Sigmoid colon (tissue), 7 donors: ENCODE results near the gene CSTPP1. TPM values are rescaled to one million over a fixed set of nuclear protein-coding genes. Genes with fewer than 3 reads are reported as not detected.
"Not testable (repeated sequence)": the region's sequence is repeated elsewhere in the genome, so short reads cannot be mapped to it uniquely, and the experiment has no call there.

Experiments
- DNase-seq: peaks from one replicate; pipeline ENCODE4 v3.0.0-alpha.2; 2019
- H3K27ac ChIP-seq, 4 donors: fragments of 200-600 bp; sonication (generic); one replicate each; pipeline ENCODE4 v1.5.1; 2016 to 2019; ENCODE audit warnings: mild to moderate bottlenecking in 1 of 4
- H3K27me3 ChIP-seq, 3 donors: fragments of 200-600 bp; sonication (generic); one replicate each; pipeline ENCODE4 v1.5.1; 2019; ENCODE audit warnings: mild to moderate bottlenecking in 1 of 3
- H3K36me3 ChIP-seq, 4 donors: fragments of 200-600 bp; sonication (generic); one replicate each; pipeline ENCODE4 v1.5.1; 2016 to 2019
- H3K4me1 ChIP-seq, 4 donors: fragments of 200-600 bp; sonication (generic); one replicate each; pipeline ENCODE4 v1.5.1; 2017 to 2019
- H3K4me3 ChIP-seq, 4 donors: fragments of 200-600 bp; sonication (generic); one replicate each; pipeline ENCODE4 v1.5.1; 2017 to 2019; ENCODE audit warnings: mild to moderate bottlenecking in 2 of 4, moderate library complexity in 1 of 4
- H3K9me3 ChIP-seq, 4 donors: fragments of 200-600 bp in 3 of 4; sonication (generic) in 3 of 4; one replicate each; pipeline versions ENCODE4 v1.5.1 to v1.6.1; 2013 to 2019
- CTCF ChIP-seq, 4 experiments: fragments of 450-650 bp in 3 of 4; fragments of 200-600 bp in 1 of 4; IDR thresholded peaks; one replicate each; pipeline ENCODE4 v1.5.1; 2016 to 2019; ENCODE audit warnings: antibody characterized with exemption in 4 of 4, mild to moderate bottlenecking in 3 of 4, moderate library complexity in 2 of 4
- EP300 ChIP-seq, 4 donors: sonication (generic); formaldehyde crosslinking; IDR thresholded peaks; one replicate each; pipeline ENCODE4 v1.6.1; 2017; ENCODE audit warnings: antibody characterized with exemption in 4 of 4
- POLR2A ChIP-seq, 2 donors: fragments of 450-650 bp; IDR thresholded peaks; one replicate each; pipeline ENCODE4 v1.6.1; 2016; ENCODE audit warnings: antibody characterized with exemption in 2 of 2, mild to moderate bottlenecking in 2 of 2, moderate library complexity in 2 of 2
- POLR2AphosphoS5 ChIP-seq, 4 donors: sonication (generic); formaldehyde crosslinking; IDR thresholded peaks; one replicate each; pipeline ENCODE4 v1.6.1; 2017; ENCODE audit warnings: antibody characterized with exemption in 4 of 4
- WGBS, 2 donors: extraction: QIAGEN DNeasy Blood & Tissue Kit; methylation state at CpG; one replicate each; pipeline ENCODE4 v1.1.7; 2013; 5-methylcytosine and 5-hydroxymethylcytosine counted together
- intact Hi-C: fragments of 100-400 bp; cut with DNase I; formaldehyde crosslinking; loops from one replicate; pipeline ENCODE4 v1.15.1; 2023
- polyA plus RNA-seq, 3 donors: library from polyadenylated mRNA; stranded (reverse); fragments of 200-250 nt; gene quantifications; one replicate each; pipeline ENCODE4 v1.2.3, GENCODE V29; 2013
- total RNA-seq, 4 donors: library from RNA; depleted of rRNA; stranded (reverse); fragments of >200 nt; gene quantifications; one replicate each; pipeline ENCODE4 v1.1.0, GENCODE V29; 2016
- donor health status: healthy with polysubstance abuse.
- donor health status: Bipolar disorder and iron deficiency.
- donor health status: healthy.

CSTPP1 gene
- total and polyA plus RNA-seq, 7 donors = 12.9 to 29.4 (median 22.8) TPM

DNA sequence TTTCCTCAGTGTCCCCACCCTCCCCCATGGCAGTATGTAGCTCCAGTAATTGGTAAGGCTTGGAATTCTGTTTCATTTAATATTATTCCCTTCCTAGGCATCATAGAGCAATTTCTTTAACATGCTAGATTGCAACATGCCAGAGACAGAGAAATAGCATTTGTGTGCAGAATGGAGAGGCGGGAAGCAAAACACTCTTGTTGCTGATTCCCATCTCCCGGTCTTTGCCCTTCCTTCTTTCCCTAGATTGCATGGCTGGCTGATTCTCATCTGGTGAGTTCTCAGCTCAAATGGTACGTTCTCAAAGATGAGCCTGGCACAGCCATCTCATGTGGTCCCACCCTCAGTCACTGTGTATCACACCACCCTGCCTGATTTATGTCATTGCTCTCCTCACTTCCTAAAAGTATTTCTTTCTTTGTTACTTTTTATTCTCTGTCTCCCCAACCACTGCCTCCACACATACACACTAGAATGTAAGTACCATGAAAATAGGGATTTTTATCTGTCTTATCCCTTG lies 173.2 kb downstream of the CSTPP1 start:
- no peak for TF ChIP-seq EP300 (IDR thresholded peaks at IDR 0.05)
- TF ChIP-seq CTCF (IDR thresholded peaks at IDR 0.05) = no peak
- TF ChIP-seq POLR2AphosphoS5 (IDR thresholded peaks at IDR 0.05) = no peak
- TF ChIP-seq POLR2A (IDR thresholded peaks at IDR 0.05) = no peak
- H3K36me3 ChIP-seq = no peaks in the 10 kb centered on the region
- H3K4me1 ChIP-seq = peaks cover 0 to 8% (median 0%) of the 10 kb centered on the region in 4 donors
- no peak for DNase-seq
- WGBS, 2 donors = 78 to 87% methylated on average over 3 of the region's 3 CpGs
- H3K27ac ChIP-seq = no peak overlapping the region
- intact Hi-C loops = no loop called here
- no peaks in the 10 kb centered on the region for H3K27me3 ChIP-seq
- H3K4me3 ChIP-seq = no peak overlapping the region
- H3K9me3 ChIP-seq = no peaks in the 10 kb centered on the region

DNA sequence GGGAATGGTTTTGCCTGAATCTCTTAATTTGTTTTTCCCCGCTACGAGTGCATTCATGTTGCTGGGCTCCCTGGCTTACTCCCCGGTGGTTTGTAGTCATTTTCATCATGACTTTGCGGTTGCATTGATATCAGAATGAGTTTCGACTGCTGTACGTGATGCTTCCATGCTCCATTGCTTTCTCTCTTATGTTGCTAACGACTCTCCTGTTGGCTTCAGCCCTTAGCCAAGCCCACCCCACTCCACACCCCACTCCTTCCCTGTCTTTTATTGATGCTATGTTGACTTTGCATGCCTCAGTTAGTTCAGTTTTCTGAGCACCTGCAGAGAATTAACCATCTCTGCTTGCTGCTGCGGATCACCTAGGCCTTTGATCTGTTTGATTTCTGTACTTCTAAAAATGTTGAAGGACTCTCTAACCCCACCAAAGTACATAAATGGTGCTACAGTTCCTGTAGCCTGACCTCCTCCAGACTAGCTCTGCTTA lies 174.8 kb downstream of the CSTPP1 start:
- Histone ChIP-seq H3K4me3 (no peak overlapping the region), H3K9me3 (no peaks in the 10 kb centered on the region), H3K27me3 (no peaks in the 10 kb centered on the region), H3K36me3 (no peaks in the 10 kb centered on the region), H3K27ac (no peak overlapping the region), H3K4me1 (peaks cover 0 to 6% (median 0%) of the 10 kb centered on the region in 4 donors)
- WGBS, 2 donors = 39 to 64% methylated on average over 8 of the region's 8 CpGs
- DNase-seq = no peak
- intact Hi-C loops = no loop called here
- TF ChIP-seq POLR2A (IDR thresholded peaks at IDR 0.05) (no peak), POLR2AphosphoS5 (IDR thresholded peaks at IDR 0.05) (no peak), EP300 (IDR thresholded peaks at IDR 0.05) (no peak), CTCF (IDR thresholded peaks at IDR 0.05) (no peak)

- H3K9me3 ChIP-seq, H3K36me3 ChIP-seq, intact Hi-C loops, H3K27me3 ChIP-seq, H3K4me1 ChIP-seq, DNase-seq, H3K27ac ChIP-seq, H3K4me3 ChIP-seq: not testable (repeated sequence)
- 90% methylated on average over 4 of the region's 4 CpGs for WGBS, 2 donors
Measured at GRCh38 chr11:47112941-47113340, 176.4 kb downstream of the CSTPP1 start.

- intact Hi-C loops, H3K4me1 ChIP-seq, H3K27me3 ChIP-seq, H3K27ac ChIP-seq, H3K4me3 ChIP-seq, H3K9me3 ChIP-seq, H3K36me3 ChIP-seq, DNase-seq: not testable (repeated sequence)
- WGBS, 2 donors = 23 to 68% methylated on average over 20 of the region's 20 CpGs
Measured at GRCh38 chr11:47118958-47119688, 182.6 kb downstream of the CSTPP1 start.

- H3K27me3 ChIP-seq = no peaks in the 10 kb centered on the region
- WGBS, 2 donors = 67 to 81% methylated on average over 2 of the region's 2 CpGs
- intact Hi-C loops = no loop called here
Measured at GRCh38 chr11:47121056-47121455, 184.5 kb downstream of the CSTPP1 start.

More at GRCh38 chr11:47121056-47121455, 184.5 kb downstream of the CSTPP1 start:
- Histone ChIP-seq H3K27ac (no peak overlapping the region), H3K4me3 (no peak overlapping the region), H3K36me3 (no peaks in the 10 kb centered on the region), H3K9me3 (no peaks in the 10 kb centered on the region), H3K4me1 (no peaks in the 10 kb centered on the region)
- TF ChIP-seq CTCF (IDR thresholded peaks at IDR 0.05) = no peak
- TF ChIP-seq POLR2AphosphoS5 (IDR thresholded peaks at IDR 0.05) = no peak
- no peak for TF ChIP-seq EP300 (IDR thresholded peaks at IDR 0.05)
- no peak for TF ChIP-seq POLR2A (IDR thresholded peaks at IDR 0.05)
- DNase-seq = no peak
